Endodermal cell (in vitro differentiated cells): ENCODE measurements around the gene GOLGA6L2. TPM values are rescaled to one million over a fixed set of nuclear protein-coding genes. Genes with fewer than 3 reads are reported as not detected.

ENCODE experiments used
- DNase-seq: peaks from one replicate; pipeline ENCODE4 v3.0.0-alpha.2; 2017
- H3K27ac ChIP-seq: 2 replicates; pipeline ENCODE4 v1.5.1; 2013; ENCODE audit warnings: mild to moderate bottlenecking, low read depth, low read length, moderate library complexity
- H3K27me3 ChIP-seq: 2 replicates; pipeline ENCODE4 v1.6.1; 2013; ENCODE audit warnings: mild to moderate bottlenecking, low read length, moderate library complexity; ENCODE audit not compliant: insufficient read depth, control insufficient read depth, poor library complexity, severe bottlenecking
- H3K36me3 ChIP-seq: 2 replicates; pipeline ENCODE4 v1.7.0; 2013; ENCODE audit warnings: mild to moderate bottlenecking, low read length, moderate library complexity; ENCODE audit not compliant: control insufficient read depth, insufficient read depth
- H3K4me1 ChIP-seq: one replicate; pipeline ENCODE4 v1.7.0; 2013; ENCODE audit warnings: low read length; ENCODE audit not compliant: control insufficient read depth, insufficient read depth
- H3K4me3 ChIP-seq: 2 replicates; pipeline ENCODE4 v1.5.1; 2013; ENCODE audit warnings: mild to moderate bottlenecking, low read length, moderate library complexity
- H3K9ac ChIP-seq: 2 replicates; pipeline ENCODE4 v1.6.1; 2013; ENCODE audit warnings: mild to moderate bottlenecking, low read length, moderate library complexity; ENCODE audit not compliant: poor library complexity, severe bottlenecking; ENCODE audit errors: extremely low read depth
- H3K9me3 ChIP-seq: 2 replicates; pipeline ENCODE4 v1.6.1; 2013; ENCODE audit warnings: mild to moderate bottlenecking, low read length, moderate library complexity; ENCODE audit not compliant: control insufficient read depth
- H3K27ac Mint-ChIP-seq: 2 replicates; pipeline ENCODE4 v1.8.0; 2020; ENCODE audit warnings: mixed read lengths
- H3K27me3 Mint-ChIP-seq: 2 replicates; pipeline ENCODE4 v1.8.0; 2021; ENCODE audit warnings: mild to moderate bottlenecking, mixed read lengths; ENCODE audit not compliant: insufficient read depth
- H3K36me3 Mint-ChIP-seq: 2 replicates; pipeline ENCODE4 v1.8.0; 2020; ENCODE audit warnings: low read depth, mixed read lengths
- H3K4me1 Mint-ChIP-seq: 2 replicates; pipeline ENCODE4 v1.8.0; 2020; ENCODE audit warnings: mixed read lengths
- H3K4me3 Mint-ChIP-seq: 2 replicates; pipeline ENCODE4 v1.8.0; 2020; ENCODE audit warnings: mild to moderate bottlenecking, moderate library complexity, mixed read lengths
- H3K9me3 Mint-ChIP-seq: 2 replicates; pipeline ENCODE4 v1.8.0; 2020; ENCODE audit warnings: mild to moderate bottlenecking, mixed read lengths
- WGBS, 2 experiments: methylation state at CpG; one replicate each; pipeline versions ENCODE4 v1.1.5 to v1.1.7; 2013; ENCODE audit warnings: missing lambda C conversion rate in 2 of 2, mixed read lengths in 1 of 2; ENCODE audit not compliant: insufficient coverage in 1 of 2, insufficient read length in 1 of 2; 5-methylcytosine and 5-hydroxymethylcytosine counted together
- total RNA-seq, 2 donors: library from RNA; stranded (reverse); fragmentation: NEBNext Ultra II Directional in 1 of 2; extraction: Animal tissue kit (Norgen Biotek cat#: 25700) in 1 of 2; gene quantifications; 2 replicates in 1 of 2; 3 replicates in 1 of 2; pipeline ENCODE4 v1.2.1, GENCODE V29; 2021
- TF ChIP-seq, protein P1 (sequence below): fragments of 200-600 bp; sonication (generic); conservative IDR thresholded peaks from 2 replicates; pipeline ENCODE4 v1.5.0; 2021; ENCODE audit warnings: antibody characterized with exemption, mild to moderate bottlenecking

GOLGA6L2 gene
- total RNA-seq, 2 donors from 2014 or later, result not detected

DNA sequence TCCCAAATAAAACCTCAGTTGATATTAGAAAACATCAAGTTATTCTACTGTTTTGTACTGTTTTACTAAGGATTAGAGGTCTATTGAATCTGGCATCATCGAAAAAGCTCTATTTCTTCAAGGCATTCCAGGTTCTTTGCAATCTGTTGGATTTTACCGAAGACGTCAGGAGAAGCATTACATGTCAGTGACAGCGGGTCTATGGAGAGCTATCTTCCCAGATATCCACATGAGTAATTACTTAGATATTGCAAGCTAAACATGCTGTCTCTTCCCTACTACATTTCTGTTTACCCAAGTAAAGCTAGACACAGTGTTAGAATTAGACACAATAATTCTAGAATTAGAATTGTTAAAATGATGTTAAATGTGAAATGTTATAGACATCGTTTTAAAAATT, 10.8 kb upstream of the GOLGA6L2 start:
- TF ChIP-seq, protein P1, sequence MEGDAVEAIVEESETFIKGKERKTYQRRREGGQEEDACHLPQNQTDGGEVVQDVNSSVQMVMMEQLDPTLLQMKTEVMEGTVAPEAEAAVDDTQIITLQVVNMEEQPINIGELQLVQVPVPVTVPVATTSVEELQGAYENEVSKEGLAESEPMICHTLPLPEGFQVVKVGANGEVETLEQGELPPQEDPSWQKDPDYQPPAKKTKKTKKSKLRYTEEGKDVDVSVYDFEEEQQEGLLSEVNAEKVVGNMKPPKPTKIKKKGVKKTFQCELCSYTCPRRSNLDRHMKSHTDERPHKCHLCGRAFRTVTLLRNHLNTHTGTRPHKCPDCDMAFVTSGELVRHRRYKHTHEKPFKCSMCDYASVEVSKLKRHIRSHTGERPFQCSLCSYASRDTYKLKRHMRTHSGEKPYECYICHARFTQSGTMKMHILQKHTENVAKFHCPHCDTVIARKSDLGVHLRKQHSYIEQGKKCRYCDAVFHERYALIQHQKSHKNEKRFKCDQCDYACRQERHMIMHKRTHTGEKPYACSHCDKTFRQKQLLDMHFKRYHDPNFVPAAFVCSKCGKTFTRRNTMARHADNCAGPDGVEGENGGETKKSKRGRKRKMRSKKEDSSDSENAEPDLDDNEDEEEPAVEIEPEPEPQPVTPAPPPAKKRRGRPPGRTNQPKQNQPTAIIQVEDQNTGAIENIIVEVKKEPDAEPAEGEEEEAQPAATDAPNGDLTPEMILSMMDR, result no peak
- H3K27ac Mint-ChIP-seq, result no peak overlapping the region
- no peaks in the 10 kb centered on the region for H3K27me3 ChIP-seq
- H3K27ac ChIP-seq, result no peak overlapping the region
- no peak overlapping the region for H3K4me3 ChIP-seq
- H3K9ac ChIP-seq, result no peak overlapping the region
- H3K27me3 Mint-ChIP-seq, result no peaks in the 10 kb centered on the region
- no peaks in the 10 kb centered on the region for H3K36me3 Mint-ChIP-seq
- no peak overlapping the region for H3K4me3 Mint-ChIP-seq
- no peaks in the 10 kb centered on the region for H3K36me3 ChIP-seq
- H3K4me1 ChIP-seq, result no peaks in the 10 kb centered on the region
- H3K4me1 Mint-ChIP-seq, result no peaks in the 10 kb centered on the region
- peaks cover 13% of the 10 kb centered on the region for H3K9me3 ChIP-seq
- H3K9me3 Mint-ChIP-seq, result peaks cover 26% of the 10 kb centered on the region
- 85 to 86% methylated on average over 4 of the region's 5 CpGs for WGBS, 2 experiments
- DNase-seq, result no peak

DNA sequence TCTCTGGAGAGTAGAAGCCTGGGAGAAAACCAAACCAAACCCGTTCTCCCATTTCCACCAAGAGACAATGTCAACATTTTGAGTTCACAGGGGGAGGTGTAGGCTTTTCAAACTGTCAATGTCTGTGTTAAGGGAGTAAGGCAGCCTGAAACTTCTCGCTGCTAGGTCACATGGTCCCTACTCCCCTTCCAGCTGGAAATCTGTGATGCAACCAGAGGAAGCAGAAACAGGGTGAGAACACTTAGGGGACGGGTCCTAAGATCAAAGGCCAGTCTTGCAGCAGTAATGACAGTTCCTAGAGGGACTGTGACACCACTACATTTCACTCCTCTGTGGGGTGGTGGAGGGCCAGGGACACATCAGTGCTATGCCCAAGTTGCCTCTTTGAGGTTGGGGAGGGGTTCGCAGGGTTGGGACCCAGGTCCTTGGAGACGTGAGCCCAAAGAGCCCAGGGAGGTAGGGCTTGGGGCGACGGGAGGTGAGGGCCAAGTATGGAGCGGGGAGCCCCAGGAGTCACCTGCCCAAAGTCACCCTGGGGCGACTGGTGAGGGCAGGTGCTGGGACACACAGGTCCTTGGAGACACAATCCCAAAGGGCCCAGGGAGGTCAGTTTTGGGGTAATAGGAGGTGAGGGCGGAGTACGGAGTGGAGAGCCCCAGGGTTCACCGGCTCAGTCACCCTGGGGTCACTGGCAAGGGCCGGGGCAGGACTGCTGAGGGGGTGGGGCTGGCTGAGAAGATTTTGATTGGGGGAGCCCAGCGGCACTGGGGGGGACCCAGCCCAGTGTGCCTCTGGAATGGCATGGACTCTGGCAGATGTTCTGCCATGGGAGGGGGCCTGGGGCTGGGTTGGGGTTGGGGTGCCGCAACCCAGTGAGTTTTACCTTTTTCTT, 582 bp downstream of the GOLGA6L2 start:
- no peak for DNase-seq
- Mint-ChIP-seq H3K27ac (no peak overlapping the region), H3K27me3 (peaks cover 4% of the 10 kb centered on the region), H3K4me3 (no peak overlapping the region), H3K9me3 (peaks cover 56% of the 10 kb centered on the region), H3K36me3 (no peaks in the 10 kb centered on the region), H3K4me1 (peaks cover 5% of the 10 kb centered on the region)
- H3K4me1 ChIP-seq, result no peaks in the 10 kb centered on the region
- WGBS, 2 experiments, result 85 to 88% methylated on average over 4 to 15 of the region's 15 CpGs
- H3K9me3 ChIP-seq, result peaks cover 3% of the 10 kb centered on the region
- TF ChIP-seq, protein P1, result no peak
- no peak overlapping the region for H3K9ac ChIP-seq
- H3K27me3 ChIP-seq, result no peaks in the 10 kb centered on the region
- no peak overlapping the region for H3K27ac ChIP-seq
- H3K36me3 ChIP-seq, result no peaks in the 10 kb centered on the region
- no peak overlapping the region for H3K4me3 ChIP-seq

DNA sequence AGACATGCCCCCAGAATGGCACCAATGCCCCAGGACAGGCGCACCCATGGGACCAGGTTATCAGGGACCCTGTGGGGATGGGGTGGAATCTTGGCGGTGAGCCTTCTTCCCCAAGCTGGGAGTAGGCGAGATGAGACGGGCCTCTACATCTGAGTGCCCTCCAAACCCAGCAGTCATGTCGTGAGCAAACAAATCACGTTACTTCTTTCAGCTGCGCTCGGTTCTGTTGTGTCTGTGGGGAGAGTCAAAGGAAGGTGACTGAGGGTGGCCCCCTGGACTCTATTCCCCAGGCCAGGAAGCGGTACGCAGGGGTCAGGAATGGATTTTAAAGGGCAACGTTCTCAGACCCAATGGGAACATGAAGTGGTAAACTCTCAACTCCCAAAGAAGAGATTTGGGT, 2.8 kb downstream of the GOLGA6L2 start:
- Histone ChIP-seq H3K27ac (no peak overlapping the region), H3K27me3 (peaks cover 11% of the 10 kb centered on the region), H3K4me3 (no peak overlapping the region), H3K4me1 (no peaks in the 10 kb centered on the region), H3K9ac (no peak overlapping the region), H3K9me3 (no peaks in the 10 kb centered on the region), H3K36me3 (no peaks in the 10 kb centered on the region)
- WGBS, 2 experiments, result 84 to 85% methylated on average over 4 to 10 of the region's 11 CpGs
- peaks cover 45% of the 10 kb centered on the region for H3K9me3 Mint-ChIP-seq
- TF ChIP-seq, protein P1, result no peak
- H3K27me3 Mint-ChIP-seq, result peaks cover 4% of the 10 kb centered on the region
- DNase-seq, result no peak
- H3K27ac Mint-ChIP-seq, result no peak overlapping the region
- H3K36me3 Mint-ChIP-seq, result no peaks in the 10 kb centered on the region
- no peak overlapping the region for H3K4me3 Mint-ChIP-seq
- H3K4me1 Mint-ChIP-seq, result peaks cover 5% of the 10 kb centered on the region
